Measurements from ENCODE around the gene RPL11.
"Not testable (repeated sequence)": the region's sequence is repeated elsewhere in the genome, so short reads cannot be mapped to it uniquely, and the experiment has no call there.

Gene RPL11

DNA sequence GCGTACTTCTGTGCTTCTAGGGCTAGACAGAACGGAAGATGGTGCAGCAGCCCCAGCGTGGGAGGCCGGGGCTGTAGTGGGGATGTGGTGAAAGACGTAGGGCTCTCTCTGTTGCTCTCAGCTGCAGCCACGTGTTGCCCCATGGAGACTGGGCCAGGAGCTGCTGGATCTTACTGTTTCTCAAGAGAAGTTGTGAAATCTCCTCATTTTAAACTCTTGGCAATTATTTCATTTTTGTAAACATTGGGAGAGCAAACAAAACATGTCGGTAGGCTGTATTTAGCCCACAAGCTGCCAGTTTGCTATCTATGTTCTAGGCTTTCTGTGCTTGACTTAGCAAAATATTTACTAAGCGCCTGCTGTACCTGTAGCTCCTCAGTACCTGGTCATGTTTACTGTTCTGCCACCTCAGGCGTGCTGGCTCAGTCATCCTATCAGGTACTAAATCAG, 35.8 kb downstream of the RPL11 start:
- no peak for DNase-seq (ENCODE audit: low read depth in 4 of 4, low spot score in 1 of 4)

DNA sequence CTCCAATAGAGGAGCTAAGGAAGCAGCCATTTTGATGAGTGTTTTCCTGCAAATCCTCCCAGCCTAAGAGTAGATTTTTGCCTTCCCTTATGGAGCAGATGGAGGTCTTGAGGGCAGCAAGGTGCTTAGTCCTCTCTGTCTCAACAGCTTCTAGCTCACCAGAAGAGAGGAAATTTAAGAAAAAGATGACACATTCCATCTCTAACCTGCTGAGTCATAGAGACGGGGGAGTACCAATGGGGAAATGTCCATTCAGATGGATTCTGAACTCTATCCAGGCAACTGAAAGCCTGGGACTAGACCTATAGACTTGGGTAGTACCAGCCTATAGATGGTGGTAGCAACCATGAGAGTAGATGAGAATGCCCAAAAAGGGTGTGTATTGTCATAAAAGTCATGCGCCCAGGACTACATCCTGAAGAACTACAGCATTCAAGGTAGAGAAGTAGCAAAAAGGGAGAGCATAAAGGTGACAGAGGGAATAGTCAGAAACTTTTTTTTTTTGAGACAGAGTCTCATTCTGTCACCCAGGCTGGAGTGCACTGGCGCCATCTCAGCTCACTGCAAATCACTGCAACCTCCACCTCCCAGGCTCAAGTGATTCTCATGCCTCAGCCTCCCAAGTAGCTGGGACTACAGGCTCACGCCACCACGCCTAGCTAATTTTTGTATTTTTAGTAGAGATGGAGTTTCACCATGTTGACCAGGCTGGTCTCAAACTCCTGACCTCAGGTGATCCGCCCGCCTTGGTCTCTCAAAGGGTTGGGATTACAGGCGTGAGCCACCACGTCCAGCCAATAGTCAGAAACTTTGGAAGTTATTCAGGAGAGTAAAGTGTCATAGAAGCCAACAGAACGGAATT, 41.0 kb downstream of the RPL11 start:
- no peak for DNase-seq (ENCODE audit: low read depth in 4 of 4, low spot score in 1 of 4)

DNA sequence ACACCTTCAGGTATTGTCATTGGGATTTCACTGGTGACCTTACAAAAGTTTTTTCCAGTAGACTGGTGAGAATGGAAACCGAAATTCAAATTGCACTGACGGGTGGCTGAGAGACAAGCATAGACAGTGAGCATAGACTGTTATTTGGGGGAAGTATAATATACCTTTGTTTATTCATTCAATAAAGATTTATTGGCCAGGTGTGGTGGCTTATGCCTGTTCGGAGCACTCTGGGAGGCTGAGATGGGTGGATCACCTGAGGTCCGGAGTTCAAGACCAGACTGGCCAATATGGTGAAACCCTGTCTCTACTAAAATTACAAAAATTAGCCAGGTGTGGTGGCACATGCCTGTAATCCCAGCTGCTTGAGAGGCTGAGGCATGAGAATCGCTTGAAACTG, 41.7 kb downstream of the RPL11 start:
- not testable (repeated sequence) for DNase-seq (ENCODE audit: low read depth in 4 of 4, low spot score in 1 of 4)

DNA sequence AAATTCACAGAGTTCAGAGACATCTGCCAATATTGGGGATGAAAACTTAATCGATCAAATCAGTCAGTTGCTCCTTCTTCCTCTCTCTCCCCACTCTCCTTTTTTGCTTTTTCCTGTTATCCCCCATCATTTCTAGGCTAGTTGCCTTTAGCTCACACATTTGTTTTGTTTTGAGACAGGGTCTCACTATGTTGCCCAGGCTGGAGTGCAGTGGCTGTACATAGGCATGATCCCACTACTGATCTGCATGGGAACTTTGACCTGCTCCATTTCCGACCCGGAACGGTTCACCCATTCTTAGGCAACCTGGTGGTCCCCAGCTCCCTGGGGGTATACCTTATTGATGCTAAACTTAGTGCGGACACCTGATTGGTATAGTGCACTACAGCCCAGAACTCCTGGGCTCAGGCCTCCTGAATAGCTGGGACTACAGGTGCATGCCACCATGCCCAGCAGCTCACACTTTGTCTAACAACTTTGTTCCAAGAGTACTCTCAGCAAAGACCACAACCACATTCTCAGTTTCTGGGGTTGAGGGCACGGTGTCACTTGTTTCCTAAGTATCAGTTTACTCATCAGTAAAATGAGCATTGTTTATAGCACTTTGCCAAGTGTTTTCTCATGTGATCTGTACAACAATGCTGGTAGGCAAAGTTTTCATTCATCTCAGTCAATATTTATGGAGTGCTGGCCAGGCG, 45.0 kb downstream of the RPL11 start:
- no peak for DNase-seq (ENCODE audit: low read depth in 4 of 4, low spot score in 1 of 4)

DNA sequence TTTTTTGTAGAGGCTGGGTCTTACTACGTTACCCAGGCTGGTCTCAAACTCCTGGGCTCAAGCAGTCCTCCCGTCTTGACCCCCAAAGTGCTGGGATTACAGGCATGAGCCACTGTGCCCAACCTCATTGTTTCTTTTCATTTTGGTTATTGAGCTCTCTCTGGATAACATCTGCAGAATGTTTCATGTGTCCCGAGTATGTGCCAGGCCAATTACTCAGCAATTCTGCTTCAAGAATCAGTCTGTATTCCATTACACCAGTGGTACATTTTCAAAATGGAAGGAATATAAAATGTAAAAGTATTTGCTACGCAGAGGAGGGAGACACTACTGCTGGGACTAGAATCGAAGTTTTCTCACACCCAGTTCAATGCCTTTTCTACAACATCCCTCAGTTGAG, 50.0 kb downstream of the RPL11 start:
- DNase-seq (ENCODE audit: low read depth in 4 of 4, low spot score in 1 of 4), result no peak

DNA sequence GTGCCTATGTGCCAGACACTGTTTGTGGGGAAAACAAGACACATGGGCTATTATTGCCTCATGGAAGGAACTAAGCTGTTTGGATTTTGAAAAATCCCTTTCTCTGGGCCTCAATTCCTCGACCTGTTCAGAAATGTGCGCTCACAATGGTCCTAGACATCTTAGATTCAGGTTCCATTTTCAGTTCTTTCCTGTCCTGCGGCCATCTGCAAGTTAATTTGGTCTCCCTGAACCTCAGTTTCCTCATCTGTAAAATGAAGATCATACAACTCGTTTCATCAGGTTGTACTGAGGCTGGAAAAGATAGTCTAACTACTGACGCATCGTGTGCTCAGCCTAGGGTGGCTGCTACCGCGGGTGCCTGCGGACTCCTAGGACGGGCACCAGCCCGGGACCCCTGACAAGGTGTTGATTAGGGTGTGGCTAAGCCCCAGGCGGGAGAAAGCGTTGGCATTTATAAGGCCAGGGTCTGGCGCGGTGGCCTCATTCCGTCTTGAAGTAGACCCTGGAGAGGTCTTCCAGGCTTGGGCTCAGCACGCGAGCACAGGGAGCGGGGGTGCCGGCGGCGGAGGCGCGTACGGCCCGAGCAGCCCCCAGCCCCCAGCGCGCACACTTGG, 51.2 kb downstream of the RPL11 start:
- DNase-seq (ENCODE audit: low read depth in 4 of 4, low spot score in 1 of 4), result peak in 1 of 4 experiments; percentile 7

DNA sequence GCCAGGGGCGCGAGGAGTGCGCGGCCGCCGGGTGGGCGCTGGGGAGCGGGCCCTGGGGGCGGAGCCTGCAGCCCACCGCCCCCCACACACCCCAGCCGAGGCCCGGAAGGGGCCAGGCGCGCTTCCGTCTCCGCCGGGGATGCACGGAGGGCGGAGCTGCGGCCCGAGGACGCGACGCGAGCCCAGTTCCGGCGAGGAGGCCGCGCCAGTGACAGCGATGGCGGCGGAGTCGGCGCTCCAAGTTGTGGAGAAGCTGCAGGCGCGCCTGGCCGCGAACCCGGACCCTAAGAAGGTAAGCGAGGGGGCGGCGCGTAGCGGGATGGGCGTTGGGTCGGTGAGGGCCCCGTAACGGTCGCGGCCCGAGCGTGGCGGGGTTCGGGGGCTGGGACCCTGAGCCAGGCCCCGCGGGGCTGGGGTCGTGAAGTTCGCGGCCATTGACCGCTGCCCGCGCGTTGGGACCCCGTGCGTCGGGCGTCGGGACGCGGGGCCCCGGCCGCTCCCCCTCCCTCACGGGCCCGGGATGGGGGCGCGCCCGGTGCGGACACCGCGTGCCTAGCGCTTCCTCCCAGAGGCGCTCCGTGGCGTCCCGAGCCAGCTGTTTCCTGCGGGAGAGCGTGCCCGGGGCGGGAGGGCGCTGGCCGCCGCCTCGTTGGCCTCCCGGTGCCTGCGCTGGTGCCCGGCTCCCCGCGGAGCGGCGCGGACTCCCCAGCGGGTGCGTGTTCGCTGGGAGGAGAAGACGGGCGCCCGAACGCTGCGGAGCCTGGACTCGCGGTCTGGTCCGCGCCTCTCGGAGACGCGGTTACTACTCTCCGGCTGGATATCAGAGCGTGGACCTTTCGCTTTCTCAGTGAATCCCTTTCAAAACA, 51.9 kb downstream of the RPL11 start, which contains the start of gene ELOA:
Gene ELOA, plus strand, starts transcription at position 185 of the 866 bp plus-strand sequence. Its CDS starts 33 bp downstream, at position 218.
- DNase-seq (ENCODE audit: low read depth in 4 of 4, low spot score in 1 of 4), result peak; percentile 38 to 70 (median 63)

DNA sequence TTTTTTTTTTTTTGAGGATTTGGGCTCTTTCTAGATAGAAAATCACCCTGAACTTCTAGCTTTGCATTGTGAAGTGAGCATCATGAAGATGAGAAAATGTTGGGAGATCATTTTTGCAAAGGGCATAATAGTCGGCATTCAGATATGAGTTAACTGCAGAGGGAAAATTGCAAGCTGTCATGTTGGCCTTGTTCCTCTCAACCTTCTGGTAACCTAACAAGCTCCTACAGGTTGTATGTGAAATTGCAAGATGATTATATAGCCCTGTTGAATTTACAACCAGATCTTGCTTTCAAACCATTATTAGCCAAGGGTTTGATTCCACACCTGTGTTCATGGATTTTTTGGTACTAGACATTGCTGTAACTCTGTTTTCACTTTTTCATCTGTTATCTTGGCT, 53.9 kb downstream of the RPL11 start:
- DNase-seq (ENCODE audit: low read depth in 4 of 4, low spot score in 1 of 4), result no peak

Data from stimulated activated CD4-positive, alpha-beta T cell treated with anti-CD3 and anti-CD28 coated beads, Interleukin-1b, Interleukin-23, amount 100 ng/mL, for 24 hours (primary cell).